Sigmoid colon (tissue), 4 donors: Measurements from ENCODE around the gene HAS3.

Source experiments
- CTCF ChIP-seq, 4 experiments: fragments of 450-650 bp in 3 of 4; fragments of 200-600 bp in 1 of 4; IDR thresholded peaks; one replicate each; pipeline ENCODE4 v1.5.1; 2016 to 2019; ENCODE audit warnings: antibody characterized with exemption in 4 of 4, mild to moderate bottlenecking in 3 of 4, moderate library complexity in 2 of 4
- POLR2A ChIP-seq, 2 donors: fragments of 450-650 bp; IDR thresholded peaks; one replicate each; pipeline ENCODE4 v1.6.1; 2016; ENCODE audit warnings: antibody characterized with exemption in 2 of 2, mild to moderate bottlenecking in 2 of 2, moderate library complexity in 2 of 2
- POLR2AphosphoS5 ChIP-seq, 4 donors: sonication (generic); formaldehyde crosslinking; IDR thresholded peaks; one replicate each; pipeline ENCODE4 v1.6.1; 2017; ENCODE audit warnings: antibody characterized with exemption in 4 of 4

DNA sequence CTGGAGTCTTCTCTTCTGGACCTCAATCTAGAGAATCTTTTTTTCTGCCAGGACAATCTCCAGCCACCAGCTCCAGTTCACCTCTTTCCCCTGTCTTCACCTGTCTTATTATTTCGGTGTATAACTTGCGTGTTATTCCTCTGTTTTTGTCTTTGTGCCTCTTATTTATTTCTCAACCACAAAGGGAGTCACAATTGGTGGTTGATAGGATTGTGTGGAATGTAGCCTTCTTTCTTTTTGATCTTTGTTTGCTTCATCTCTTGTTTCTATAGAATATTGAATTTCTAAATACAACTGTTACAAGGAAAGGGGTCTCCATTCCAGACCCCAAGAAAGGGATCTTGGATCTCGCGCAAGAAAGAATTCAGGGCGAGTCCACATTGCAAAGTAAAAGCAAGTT is 35.9 kb upstream of the HAS3 start:
- TF ChIP-seq POLR2A (IDR thresholded peaks at IDR 0.05), result no peak
- no peak for TF ChIP-seq CTCF (IDR thresholded peaks at IDR 0.05)
- TF ChIP-seq POLR2AphosphoS5 (IDR thresholded peaks at IDR 0.05), result no peak
